K562 (cell line): ENCODE measurements around the gene ZNF598. TPM values are rescaled to one million over a fixed set of nuclear protein-coding genes. Genes with fewer than 3 reads are reported as not detected.

Experiments
- ATAC-seq: fragments of 200-7000 bp; cut with Tn5 transposase; 3 replicates; pipeline ENCODE4 v1.9.1; 2020; ENCODE audit warnings: moderate library complexity
- BruUV-seq: library from RNA; stranded (reverse); fragments of 400-500 nt; replicated peaks from 2 replicates; lab custom pipeline; 2021; lab: Mats Ljungman, UMichigan
- CTCF ChIA-PET: fragments of 300-600 bp; formaldehyde crosslinking; extraction: SDS; loops from one replicate; lab custom pipeline; 2021; ENCODE audit warnings: low intra/inter-chr PET ratio; lab: Yijun Ruan, JAX
- POLR2A ChIA-PET: fragments of 300-600, 350-650 bp; sonication (Branson Sonifier 250); formaldehyde crosslinking; extraction: SDS; loops from one replicate; lab custom pipeline; 2021; ENCODE audit warnings: antibody characterized with exemption, inconsistent platforms; lab: Yijun Ruan, JAX
- DNase-seq, 4 experiments: peaks; one replicate each; pipeline versions ENCODE4 v3.0.0 to v3.0.0-alpha.2; 2011 to 2018; ENCODE audit warnings: low spot score in 3 of 4, mixed read lengths in 3 of 4; ENCODE audit errors: extremely low read depth in 1 of 4
- FAIRE-seq: peaks from 2 replicates; lab custom pipeline; 2011; peaks lifted over from hg19 to GRCh38; lab: Jason Lieb, UNC
- H2AFZ ChIP-seq: 2 replicates; pipeline ENCODE4 v1.6.0; 2011; ENCODE audit warnings: low read depth, low read length, control low read depth, inconsistent platforms
- H3K27ac ChIP-seq: fragments of 200-600 bp; 3 replicates; pipeline ENCODE4 v1.8.0; 2011; ENCODE audit warnings: low read depth, mild to moderate bottlenecking, control low read depth, inconsistent platforms, low read length, moderate library complexity, mixed read lengths; ENCODE audit errors: extremely low read depth
- H3K27me3 ChIP-seq, 2 experiments: fragments of 300-600 bp in 1 of 2; 2 replicates in 1 of 2; 3 replicates in 1 of 2; pipeline versions ENCODE4 v1.6.0 to v1.8.0; 2011; ENCODE audit warnings: inconsistent platforms in 2 of 2, low read length in 2 of 2, mild to moderate bottlenecking in 1 of 2, mixed read lengths in 1 of 2, moderate library complexity in 1 of 2; ENCODE audit not compliant: control insufficient read depth in 2 of 2, insufficient read depth in 2 of 2
- H3K36me3 ChIP-seq: fragments of 300-600 bp; 3 replicates; pipeline ENCODE4 v1.8.0; 2011; ENCODE audit warnings: mild to moderate bottlenecking, low read length, inconsistent platforms; ENCODE audit not compliant: control insufficient read depth, insufficient read depth
- H3K4me1 ChIP-seq, 2 experiments: fragments of 200-600 bp in 1 of 2; replicated peaks in 1 of 2; 2 replicates in 1 of 2; 3 replicates in 1 of 2; pipeline versions ENCODE4 v1.5.1 to v1.8.0; 2011; ENCODE audit warnings: inconsistent platforms in 2 of 2, low read length in 2 of 2, mild to moderate bottlenecking in 1 of 2, mixed read lengths in 1 of 2, moderate library complexity in 1 of 2; ENCODE audit not compliant: control insufficient read depth in 2 of 2, insufficient read depth in 2 of 2
- H3K4me2 ChIP-seq: 2 replicates; pipeline ENCODE4 v1.6.1; 2011; ENCODE audit warnings: low read length, control low read depth, inconsistent platforms, mixed read lengths; ENCODE audit not compliant: insufficient read depth
- H3K4me3 ChIP-seq: fragments of 200-600 bp; sonication (generic), shearing (Covaris generic); 2 replicates; pipeline ENCODE4 v1.5.1; 2016; ENCODE audit warnings: control low read depth, inconsistent platforms
- H3K79me2 ChIP-seq: fragments of 200-600 bp; 3 replicates; pipeline ENCODE4 v1.8.0; 2011; ENCODE audit warnings: low read length, inconsistent platforms; ENCODE audit not compliant: control insufficient read depth, insufficient read depth
- H3K9ac ChIP-seq, 2 experiments: 2 replicates each; pipeline versions ENCODE4 v1.6.0 to v1.6.1; 2011; ENCODE audit warnings: low read depth in 2 of 2, low read length in 2 of 2, control low read depth in 1 of 2, inconsistent platforms in 1 of 2, mild to moderate bottlenecking in 1 of 2, mixed read lengths in 1 of 2; ENCODE audit not compliant: insufficient read depth in 1 of 2
- H3K9me1 ChIP-seq: one replicate; pipeline ENCODE4 v1.6.0; 2011; ENCODE audit warnings: inconsistent platforms, mild to moderate bottlenecking, low read length, moderate library complexity; ENCODE audit not compliant: control insufficient read depth, insufficient read depth
- H3K9me3 ChIP-seq: replicated peaks from 2 replicates; pipeline ENCODE4 v1.5.1; 2011; ENCODE audit warnings: low read depth, low read length, inconsistent platforms; ENCODE audit not compliant: control insufficient read depth, insufficient read depth
- H4K20me1 ChIP-seq: replicated peaks from 2 replicates; pipeline ENCODE4 v1.6.1; 2011; ENCODE audit warnings: low read length, inconsistent platforms, mixed read lengths; ENCODE audit not compliant: control insufficient read depth, insufficient read depth
- ARNT ChIP-seq, 2 experiments: fragments of 450-650 bp; IDR thresholded peaks; 2 replicates each; pipeline ENCODE4 v1.6.1; 2016; ENCODE audit warnings: mild to moderate bottlenecking in 1 of 2
- ATF3 ChIP-seq, 2 experiments: fragments of 450-650 bp in 1 of 2; sonication (generic) in 1 of 2; formaldehyde crosslinking in 1 of 2; IDR thresholded peaks in 1 of 2; conservative IDR thresholded peaks in 1 of 2; 2 replicates each; pipeline versions ENCODE4 v1.6.1 to v1.8.1; 2016 to 2023; ENCODE audit warnings: mild to moderate bottlenecking in 2 of 2, moderate library complexity in 2 of 2, inconsistent platforms in 1 of 2, missing genetic modification reagents in 1 of 2
- BCL6 ChIP-seq: fragments of 250-450 bp; sonication (Bioruptor Pico); IDR thresholded peaks from 2 replicates; pipeline ENCODE4 v1.4.0; 2020
- CXXC5 ChIP-seq: fragments of 250-450 bp; sonication (Bioruptor Pico); IDR thresholded peaks from 2 replicates; pipeline ENCODE4 v1.8.0; 2022; ENCODE audit warnings: inconsistent platforms, mild to moderate bottlenecking, moderate library complexity
- ETS1 ChIP-seq: conservative IDR thresholded peaks from 2 replicates; pipeline ENCODE4 v1.6.1; 2011; ENCODE audit warnings: low read depth, mild to moderate bottlenecking, low read length; ENCODE audit not compliant: control insufficient read depth
- FOXP1 ChIP-seq: sonication (generic); formaldehyde crosslinking; IDR thresholded peaks from 2 replicates; pipeline ENCODE4 v1.8.0; 2022; ENCODE audit warnings: mild to moderate bottlenecking, missing genetic modification reagents
- FOXP4 ChIP-seq: sonication (generic); formaldehyde crosslinking; IDR thresholded peaks from 2 replicates; pipeline ENCODE4 v1.8.0; 2022; ENCODE audit warnings: mild to moderate bottlenecking, missing genetic modification reagents, borderline replicate concordance
- MBD2 ChIP-seq: sonication (generic); IDR thresholded peaks from 2 replicates; pipeline ENCODE4 v1.6.1; 2016; ENCODE audit warnings: low read depth, borderline replicate concordance
- SIN3A ChIP-seq, 2 experiments: fragments of 150-350 bp in 1 of 2; IDR thresholded peaks; 2 replicates each; pipeline ENCODE4 v1.6.1; 2011 to 2016; ENCODE audit warnings: borderline replicate concordance in 2 of 2, low read depth in 2 of 2, low read length in 2 of 2, mild to moderate bottlenecking in 2 of 2, moderate library complexity in 2 of 2; ENCODE audit not compliant: control insufficient read depth in 1 of 2
- SMAD4 ChIP-seq: fragments of 250-450 bp; sonication (Bioruptor Pico); conservative IDR thresholded peaks from 2 replicates; pipeline ENCODE4 v1.8.0; 2021; ENCODE audit warnings: inconsistent platforms, mild to moderate bottlenecking, moderate library complexity
- WGBS: fragments of 100-300 bp; shearing (Covaris generic); methylation state at CpG from one replicate; pipeline ENCODE4 v1.1.6; 2016; ENCODE audit warnings: low coverage, mixed read lengths; ENCODE audit not compliant: insufficient coverage; ENCODE audit errors: missing lambda C conversion rate; 5-methylcytosine and 5-hydroxymethylcytosine counted together
- in situ Hi-C: fragments of 300-500 bp; cut with MboI; formaldehyde crosslinking; loops from 4 replicates; pipeline ENCODE4 v1.15.0; 2018; ENCODE audit warnings: inconsistent platforms, mixed read lengths
- intact Hi-C: fragments of 100-400 bp; cut with micrococcal nuclease; formaldehyde crosslinking; loops from 2 replicates; pipeline ENCODE4 v1.14.2; 2022
- polyA plus RNA-seq, 8 experiments: library from polyadenylated mRNA; depleted of rRNA in 4 of 8; stranded (reverse) in 5 of 8; unstranded in 3 of 8; fragments of >200 nt; fragmentation: Nextera tagmentation in 2 of 8; fragmentation: Illumina TruSeq in 1 of 8; extraction: Ambion mirVana in 2 of 8; extraction: Trizol in 1 of 8; gene quantifications; 2 replicates each; pipeline versions ENCODE4 v1.2.1 to v1.2.3, GENCODE V29; 2011 to 2014; ENCODE audit warnings: inconsistent platforms in 1 of 8, missing spikeins in 1 of 8
- total RNA-seq, 7 experiments: library from RNA; depleted of rRNA in 6 of 7; stranded (reverse); fragments of >200 nt in 6 of 7; fragmentation: Illumina TruSeq in 2 of 7; extraction: Trizol in 2 of 7; gene quantifications; 2 replicates each; pipeline versions ENCODE4 v1.2.1 to v1.2.3, GENCODE V29; 2011 to 2021; ENCODE audit warnings: low replicate concordance in 1 of 7
- TF ChIP-seq, protein P1 (sequence below): sonication (generic); IDR thresholded peaks from 2 replicates; pipeline ENCODE4 v1.6.1; 2016
- TF ChIP-seq, protein P2 (sequence below): fragments of 150-350 bp; IDR thresholded peaks from 2 replicates; pipeline ENCODE4 v1.6.1; 2014; ENCODE audit warnings: low read depth, mild to moderate bottlenecking, low read length, borderline replicate concordance

ZNF598 gene
- total and polyA plus RNA-seq, 9 of the 15 experiments (the other 6 are each of a cell fraction or from before 2014, with no cell fraction given): 0.11 to 115 (median 29.6) TPM

DNA sequence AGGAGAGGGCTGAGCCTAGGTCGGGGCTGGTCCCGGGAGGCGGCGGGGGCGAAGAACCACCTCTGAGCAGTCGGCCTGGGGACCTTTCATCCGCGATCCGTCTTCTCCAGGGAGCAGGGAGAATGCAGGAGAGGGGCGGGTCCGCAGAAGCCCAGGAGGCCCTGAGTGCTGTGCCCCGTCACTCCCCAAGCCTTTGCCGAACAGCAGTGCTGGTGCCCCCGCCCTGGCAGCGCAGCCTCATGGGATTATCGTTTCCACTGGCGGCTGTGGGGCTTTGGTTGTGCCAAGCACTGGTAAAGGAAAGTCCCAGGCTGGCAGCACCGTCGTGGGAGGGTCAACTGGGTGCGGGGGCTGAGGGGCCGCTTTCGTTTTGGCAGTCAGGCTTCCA is 37.1 kb downstream of the ZNF598 start:
- peak; percentile 61 for ATAC-seq
- Histone ChIP-seq H3K27me3 (no peaks in the 10 kb centered on the region), H3K4me2 (peak overlapping the region; percentile 91), H3K9me3 (no peaks in the 10 kb centered on the region), H4K20me1 (no peaks in the 10 kb centered on the region), H3K27ac (peak overlapping the region; percentile 84), H2AFZ (0 out of 2 replicates have a peak overlapping the region, but pooled peaks have one; percentile 68), H3K9ac (peak overlapping the region; percentile 90 to 99), H3K36me3 (peaks cover 42% of the 10 kb centered on the region; the same call in 2 of the 3 replicates), H3K79me2 (peaks cover 38% of the 10 kb centered on the region), H3K4me1 (peaks cover 7 to 70% of the 10 kb centered on the region in 2 experiments; a peak in 4 of 5 replicates), H3K4me3 (peak overlapping the region; percentile 100), H3K9me1 (peaks cover 3% of the 10 kb centered on the region)
- WGBS: under 1% methylated on average over 22 of the region's 22 CpGs
- in situ Hi-C loops: no loop called here
- no peak for FAIRE-seq
- intact Hi-C loops: no loop called here
- BruUV-seq: TSS peak; percentile 59
- ChIA-PET POLR2A (interaction anchor here (1.0 to 2.2 kb wide), 7 partner anchors 8 to 183 kb away, joined by 3 to 16 read pairs (median 7); partner anchors contain the start of genes GFER, NDUFB10, NOXO1 and RPS2), CTCF (no interaction called here)
- DNase-seq: peak in 1 of 4 experiments; percentile 46
- TF ChIP-seq, protein P1, sequence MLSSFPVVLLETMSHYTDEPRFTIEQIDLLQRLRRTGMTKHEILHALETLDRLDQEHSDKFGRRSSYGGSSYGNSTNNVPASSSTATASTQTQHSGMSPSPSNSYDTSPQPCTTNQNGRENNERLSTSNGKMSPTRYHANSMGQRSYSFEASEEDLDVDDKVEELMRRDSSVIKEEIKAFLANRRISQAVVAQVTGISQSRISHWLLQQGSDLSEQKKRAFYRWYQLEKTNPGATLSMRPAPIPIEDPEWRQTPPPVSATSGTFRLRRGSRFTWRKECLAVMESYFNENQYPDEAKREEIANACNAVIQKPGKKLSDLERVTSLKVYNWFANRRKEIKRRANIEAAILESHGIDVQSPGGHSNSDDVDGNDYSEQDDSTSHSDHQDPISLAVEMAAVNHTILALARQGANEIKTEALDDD: no peak
- no peak for TF ChIP-seq BCL6 (CRISPR knock-in tag)
- no peak for TF ChIP-seq FOXP4 (CRISPR knock-in tag)
- no peak for TF ChIP-seq CXXC5 (CRISPR knock-in tag)
- TF ChIP-seq SMAD4 (CRISPR knock-in tag): no peak
- 0 out of 2 replicates have a peak, but pooled peaks have one; percentile 36 for TF ChIP-seq ETS1
- TF ChIP-seq ARNT (IDR thresholded peaks at IDR 0.05): no peak
- no peak for TF ChIP-seq FOXP1 (CRISPR knock-in tag)
- TF ChIP-seq MBD2: no peak
- TF ChIP-seq SIN3A (IDR thresholded peaks at IDR 0.05; ENCODE audit: borderline replicate concordance in 2 of 2, control insufficient read depth in 1 of 2, low read depth in 2 of 2, low read length in 2 of 2): 0 out of 4 replicates have a peak, but pooled peaks of 1 of the 2 experiments have one; percentile 69
- TF ChIP-seq ATF3 (IDR thresholded peaks at IDR 0.05): no peak
- no peak for TF ChIP-seq ATF3 (CRISPR knock-in tag; conservative IDR thresholded peaks at IDR 0.05)
- TF ChIP-seq, protein P2, sequence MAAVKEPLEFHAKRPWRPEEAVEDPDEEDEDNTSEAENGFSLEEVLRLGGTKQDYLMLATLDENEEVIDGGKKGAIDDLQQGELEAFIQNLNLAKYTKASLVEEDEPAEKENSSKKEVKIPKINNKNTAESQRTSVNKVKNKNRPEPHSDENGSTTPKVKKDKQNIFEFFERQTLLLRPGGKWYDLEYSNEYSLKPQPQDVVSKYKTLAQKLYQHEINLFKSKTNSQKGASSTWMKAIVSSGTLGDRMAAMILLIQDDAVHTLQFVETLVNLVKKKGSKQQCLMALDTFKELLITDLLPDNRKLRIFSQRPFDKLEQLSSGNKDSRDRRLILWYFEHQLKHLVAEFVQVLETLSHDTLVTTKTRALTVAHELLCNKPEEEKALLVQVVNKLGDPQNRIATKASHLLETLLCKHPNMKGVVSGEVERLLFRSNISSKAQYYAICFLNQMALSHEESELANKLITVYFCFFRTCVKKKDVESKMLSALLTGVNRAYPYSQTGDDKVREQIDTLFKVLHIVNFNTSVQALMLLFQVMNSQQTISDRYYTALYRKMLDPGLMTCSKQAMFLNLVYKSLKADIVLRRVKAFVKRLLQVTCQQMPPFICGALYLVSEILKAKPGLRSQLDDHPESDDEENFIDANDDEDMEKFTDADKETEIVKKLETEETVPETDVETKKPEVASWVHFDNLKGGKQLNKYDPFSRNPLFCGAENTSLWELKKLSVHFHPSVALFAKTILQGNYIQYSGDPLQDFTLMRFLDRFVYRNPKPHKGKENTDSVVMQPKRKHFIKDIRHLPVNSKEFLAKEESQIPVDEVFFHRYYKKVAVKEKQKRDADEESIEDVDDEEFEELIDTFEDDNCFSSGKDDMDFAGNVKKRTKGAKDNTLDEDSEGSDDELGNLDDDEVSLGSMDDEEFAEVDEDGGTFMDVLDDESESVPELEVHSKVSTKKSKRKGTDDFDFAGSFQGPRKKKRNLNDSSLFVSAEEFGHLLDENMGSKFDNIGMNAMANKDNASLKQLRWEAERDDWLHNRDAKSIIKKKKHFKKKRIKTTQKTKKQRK: no peak
